ENCODE data around the gene CCDC142.

DNA sequence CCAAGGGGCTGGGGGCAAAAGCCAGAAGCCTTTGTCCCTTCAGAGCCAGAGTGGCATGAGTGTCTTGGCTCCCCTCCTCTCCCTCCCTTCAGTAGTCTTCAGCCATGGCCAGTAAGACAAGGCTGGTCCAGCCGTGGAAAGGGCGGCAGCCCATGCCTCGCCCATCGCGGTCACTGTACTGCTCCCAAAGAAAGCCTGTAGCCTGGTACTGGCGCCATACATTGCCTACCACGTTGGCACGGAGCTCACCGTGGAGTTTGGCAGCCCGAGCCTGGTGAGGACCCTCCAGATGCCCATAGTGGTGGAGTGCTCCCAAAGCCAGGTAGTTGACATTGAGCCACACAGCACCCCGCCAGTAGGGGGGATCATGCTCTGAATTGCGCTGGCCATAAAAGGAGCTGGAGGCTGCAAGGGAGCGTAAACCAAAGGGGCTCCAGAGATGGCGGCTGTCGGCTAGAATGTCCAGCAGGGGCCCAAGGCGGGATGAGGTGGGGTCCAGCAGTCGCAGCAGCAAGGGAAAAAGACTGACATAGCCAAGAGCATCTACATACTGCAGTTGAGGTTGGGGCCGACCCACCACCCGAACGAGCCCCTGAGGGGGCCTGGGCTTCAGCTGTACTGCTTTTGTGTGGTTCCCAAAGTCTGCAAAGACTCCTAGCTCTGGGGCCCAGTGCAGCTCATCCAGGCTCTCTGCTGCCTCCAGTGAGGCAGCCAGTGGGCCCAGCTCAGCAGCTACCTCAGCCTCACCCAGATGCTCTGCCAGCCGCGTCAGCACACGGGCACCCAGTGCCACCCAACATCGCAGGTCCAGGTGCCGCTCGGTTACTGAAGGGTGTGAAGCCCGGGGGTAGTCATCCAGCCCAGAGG is 21.4 kb downstream of the CCDC142 start:
- TF ChIP-seq, protein P1, sequence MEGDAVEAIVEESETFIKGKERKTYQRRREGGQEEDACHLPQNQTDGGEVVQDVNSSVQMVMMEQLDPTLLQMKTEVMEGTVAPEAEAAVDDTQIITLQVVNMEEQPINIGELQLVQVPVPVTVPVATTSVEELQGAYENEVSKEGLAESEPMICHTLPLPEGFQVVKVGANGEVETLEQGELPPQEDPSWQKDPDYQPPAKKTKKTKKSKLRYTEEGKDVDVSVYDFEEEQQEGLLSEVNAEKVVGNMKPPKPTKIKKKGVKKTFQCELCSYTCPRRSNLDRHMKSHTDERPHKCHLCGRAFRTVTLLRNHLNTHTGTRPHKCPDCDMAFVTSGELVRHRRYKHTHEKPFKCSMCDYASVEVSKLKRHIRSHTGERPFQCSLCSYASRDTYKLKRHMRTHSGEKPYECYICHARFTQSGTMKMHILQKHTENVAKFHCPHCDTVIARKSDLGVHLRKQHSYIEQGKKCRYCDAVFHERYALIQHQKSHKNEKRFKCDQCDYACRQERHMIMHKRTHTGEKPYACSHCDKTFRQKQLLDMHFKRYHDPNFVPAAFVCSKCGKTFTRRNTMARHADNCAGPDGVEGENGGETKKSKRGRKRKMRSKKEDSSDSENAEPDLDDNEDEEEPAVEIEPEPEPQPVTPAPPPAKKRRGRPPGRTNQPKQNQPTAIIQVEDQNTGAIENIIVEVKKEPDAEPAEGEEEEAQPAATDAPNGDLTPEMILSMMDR (IDR thresholded peaks at IDR 0.05), result no peak
- no peak for TF ChIP-seq POLR2A (IDR thresholded peaks at IDR 0.05)
